ENCODE measurements around the gene TMED4. TPM values are rescaled to one million over a fixed set of nuclear protein-coding genes. Genes with fewer than 3 reads are reported as not detected.

Gene TMED4
- total and polyA plus RNA-seq, 11 donors: 48.5 to 129 (median 67.2) TPM

DNA sequence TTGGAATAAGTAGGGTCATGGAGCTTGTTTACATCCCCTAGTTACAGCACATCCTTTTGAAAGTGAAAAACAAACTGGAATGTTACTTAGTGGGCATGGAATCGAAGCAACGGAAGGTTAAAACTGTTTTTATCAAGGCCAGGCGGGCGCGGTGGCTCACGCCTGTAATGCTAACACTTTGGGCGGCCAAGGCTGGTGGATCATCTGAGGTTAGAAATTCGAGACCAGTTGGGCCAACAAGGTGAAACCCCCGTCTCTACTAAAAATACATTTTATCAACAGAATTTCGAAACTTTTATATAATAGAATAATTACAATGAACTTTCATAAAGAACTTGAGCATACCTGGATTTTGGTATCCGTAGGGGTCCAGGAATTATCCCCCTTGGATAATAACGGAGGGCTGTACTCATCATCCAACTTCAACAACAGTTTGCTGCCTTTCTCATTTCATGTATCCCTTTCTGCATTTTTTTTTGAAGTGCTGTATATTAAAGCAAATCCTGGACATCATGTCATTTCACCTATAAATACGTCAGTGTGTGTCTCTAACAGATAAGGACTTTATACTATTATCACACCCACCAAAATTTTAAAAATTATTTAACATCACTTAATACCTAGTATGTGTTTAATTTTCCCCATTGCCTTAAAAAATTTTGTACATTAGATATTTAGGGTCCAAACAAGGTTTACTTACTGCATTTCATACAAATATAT is 1.3 kb upstream of the TMED4 start:
- peak overlapping the region; percentile 92 to 99 (median 98) for H3K27ac ChIP-seq

GRCh38 chr7:44580945-44581878 is 819 bp downstream of the TMED4 start:
- peak in 3 of 5 donors; percentile 29 to 61 (median 47) for DNase-seq
- H3K27me3 ChIP-seq: no peaks in the 10 kb centered on the region
- peak overlapping the region; percentile 83 to 99 (median 97) for H3K27ac ChIP-seq
- TF ChIP-seq, protein P1, sequence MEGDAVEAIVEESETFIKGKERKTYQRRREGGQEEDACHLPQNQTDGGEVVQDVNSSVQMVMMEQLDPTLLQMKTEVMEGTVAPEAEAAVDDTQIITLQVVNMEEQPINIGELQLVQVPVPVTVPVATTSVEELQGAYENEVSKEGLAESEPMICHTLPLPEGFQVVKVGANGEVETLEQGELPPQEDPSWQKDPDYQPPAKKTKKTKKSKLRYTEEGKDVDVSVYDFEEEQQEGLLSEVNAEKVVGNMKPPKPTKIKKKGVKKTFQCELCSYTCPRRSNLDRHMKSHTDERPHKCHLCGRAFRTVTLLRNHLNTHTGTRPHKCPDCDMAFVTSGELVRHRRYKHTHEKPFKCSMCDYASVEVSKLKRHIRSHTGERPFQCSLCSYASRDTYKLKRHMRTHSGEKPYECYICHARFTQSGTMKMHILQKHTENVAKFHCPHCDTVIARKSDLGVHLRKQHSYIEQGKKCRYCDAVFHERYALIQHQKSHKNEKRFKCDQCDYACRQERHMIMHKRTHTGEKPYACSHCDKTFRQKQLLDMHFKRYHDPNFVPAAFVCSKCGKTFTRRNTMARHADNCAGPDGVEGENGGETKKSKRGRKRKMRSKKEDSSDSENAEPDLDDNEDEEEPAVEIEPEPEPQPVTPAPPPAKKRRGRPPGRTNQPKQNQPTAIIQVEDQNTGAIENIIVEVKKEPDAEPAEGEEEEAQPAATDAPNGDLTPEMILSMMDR (IDR thresholded peaks at IDR 0.05): no peak
- intact Hi-C loops (cut with DNase I): loop anchor here in 4 of 10 donors (1.0 to 10.0 kb wide), 5 partner anchors 25 to 554 kb away; partner anchors contain the start of genes OGDH (in 1 of the 4) and TBRG4 (in 1 of the 4)
- peaks cover 5 to 29% (median 22%) of the 10 kb centered on the region in 12 donors for H3K4me1 ChIP-seq
- no peaks in the 10 kb centered on the region for H3K9me3 ChIP-seq
- peak in 2 of 4 donors; percentile 6 to 12 for ATAC-seq
- H3K36me3 ChIP-seq: peaks cover 0 to 40% (median 32%) of the 10 kb centered on the region in 9 donors
- WGBS, 4 donors: 19 to 22% (median 20%) methylated on average over 11 to 30 of the region's 30 CpGs
- peak overlapping the region; percentile 64 to 98 (median 82) for H3K4me3 ChIP-seq

More for the DNA sequence above, 1.3 kb upstream of the TMED4 start:
- Histone ChIP-seq H3K9me3 (no peaks in the 10 kb centered on the region), H3K4me3 (peak overlapping the region in 10 of 12 donors; percentile 64 to 98 (median 82)), H3K36me3 (peaks cover 0 to 28% (median 22%) of the 10 kb centered on the region in 9 donors), H3K4me1 (peaks cover 5 to 29% (median 22%) of the 10 kb centered on the region in 12 donors), H3K27me3 (no peaks in the 10 kb centered on the region)
- intact Hi-C loops (cut with DNase I): loop anchor here in 6 of 10 donors (2.0 to 10.0 kb wide), 6 partner anchors 171 to 551 kb away; partner anchors contain the start of genes TBRG4 (in 2 of the 6) and H2AZ2 (in 1 of the 6)
- WGBS, 4 donors: 80 to 85% (median 84%) methylated on average over 13 of the region's 13 CpGs
- no peak for TF ChIP-seq POLR2A (IDR thresholded peaks at IDR 0.05)
- ATAC-seq: no peak
- no peak for DNase-seq

DNA sequence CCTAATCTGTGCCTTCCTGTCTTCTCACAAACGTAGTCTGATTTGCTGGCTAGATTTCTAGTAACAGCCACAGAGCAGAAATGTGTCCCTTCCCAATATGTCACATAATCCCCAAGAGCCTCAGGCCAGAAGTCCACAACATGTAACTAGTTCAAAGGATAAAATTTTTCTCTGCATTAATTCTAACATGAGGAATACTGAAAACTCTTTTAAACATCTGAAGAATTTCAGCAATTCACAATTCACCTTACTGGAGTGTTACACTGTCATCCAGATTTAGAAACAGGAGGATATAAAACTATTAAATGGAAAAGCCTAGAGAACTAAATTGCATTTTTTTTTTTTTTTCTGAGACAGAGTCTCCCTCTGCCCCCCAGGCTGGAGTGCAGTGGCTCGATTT is 5.8 kb downstream of the TMED4 start:
- ATAC-seq (no peak), DNase-seq (no peak)
- no peak overlapping the region for H3K27ac ChIP-seq
- H3K27me3 ChIP-seq: no peaks in the 10 kb centered on the region
- peaks cover 0 to 70% (median 62%) of the 10 kb centered on the region in 9 donors for H3K36me3 ChIP-seq
- intact Hi-C loops (cut with DNase I): loop anchor here in 1 of 10 donors (10.0 kb wide), 1 partner anchor 539 kb away; the partner anchor contains the start of gene TBRG4
- 63 to 82% (median 70%) methylated on average over 2 of the region's 2 CpGs for WGBS, 4 donors
- peaks cover 8 to 44% (median 32%) of the 10 kb centered on the region in 12 donors for H3K4me1 ChIP-seq
- H3K4me3 ChIP-seq: no peak overlapping the region
- no peaks in the 10 kb centered on the region for H3K9me3 ChIP-seq
- TF ChIP-seq, protein P1 (IDR thresholded peaks at IDR 0.05): no peak
- TF ChIP-seq POLR2A (IDR thresholded peaks at IDR 0.05): no peak

- Histone ChIP-seq H3K27ac (no peak overlapping the region), H3K4me1 (peaks cover 4 to 33% (median 21%) of the 10 kb centered on the region in 12 donors), H3K4me3 (peak overlapping the region in 1 of 12 donors; percentile 87), H3K27me3 (no peaks in the 10 kb centered on the region), H3K9me3 (no peaks in the 10 kb centered on the region), H3K36me3 (peaks cover 0 to 71% (median 68%) of the 10 kb centered on the region in 9 donors)
- no peak for ATAC-seq
- TF ChIP-seq, protein P1 (IDR thresholded peaks at IDR 0.05): no peak
- TF ChIP-seq POLR2A (IDR thresholded peaks at IDR 0.05): no peak
- intact Hi-C loops (cut with DNase I): loop anchor here in 1 of 10 donors (10.0 kb wide), 1 partner anchor 540 kb away; the partner anchor contains the start of gene TBRG4
- DNase-seq: no peak
Observed at GRCh38 chr7:44575054-44575453, 7.0 kb downstream of the TMED4 start.

Data from heart left ventricle (tissue), 16 donors.